ENCODE data around the gene SARM1.

The SARM1 gene

GRCh38 chr17:28379814-28380801, 8.6 kb downstream of the SARM1 start:
- no peaks in the 10 kb centered on the region for H3F3A ChIP-seq (ENCODE audit: insufficient read depth, low read length)
- no peak overlapping the region for H2AFZ ChIP-seq (ENCODE audit: low read length)
- H3K4me2 ChIP-seq (ENCODE audit: low read depth, low read length): no peak overlapping the region
- TF ChIP-seq EZH2phosphoT487 (IDR thresholded peaks at IDR 0.05; ENCODE audit: low read length) (no peak), EZH2 (optimal IDR thresholded peaks at IDR 0.05; ENCODE audit: low read depth, low read length) (no peak), CTCF (IDR thresholded peaks at IDR 0.05; ENCODE audit: low read length) (no peak)
- no peak for DNase-seq
- H3K9me3 ChIP-seq (replicated peaks; ENCODE audit: insufficient read depth, low read length): no peaks in the 10 kb centered on the region
- H3K9ac ChIP-seq (ENCODE audit: low read length): no peak overlapping the region
- H3K36me3 ChIP-seq (replicated peaks; ENCODE audit: insufficient read depth, low read length): no peaks in the 10 kb centered on the region
- no peak overlapping the region for H3K27ac ChIP-seq (ENCODE audit: low read length)
- H4K20me1 ChIP-seq (ENCODE audit: insufficient read depth, low read length): no peaks in the 10 kb centered on the region
- H3K79me2 ChIP-seq (ENCODE audit: low read length): no peaks in the 10 kb centered on the region
- no peak overlapping the region for H3K4me3 ChIP-seq (ENCODE audit: low read length)
- no peaks in the 10 kb centered on the region for H3K4me1 ChIP-seq (ENCODE audit: low read length)
- H3K27me3 ChIP-seq (replicated peaks; ENCODE audit: insufficient read depth, low read length): no peaks in the 10 kb centered on the region
- no peaks in the 10 kb centered on the region for H3K9me2 ChIP-seq (replicated peaks; ENCODE audit: insufficient read depth, low read length)

- Histone ChIP-seq H3K4me2 (ENCODE audit: low read depth, low read length) (no peak overlapping the region), H2AFZ (ENCODE audit: low read length) (no peak overlapping the region), H3K27ac (ENCODE audit: low read length) (no peak overlapping the region), H3F3A (ENCODE audit: insufficient read depth, low read length) (no peaks in the 10 kb centered on the region), H3K79me2 (ENCODE audit: low read length) (no peaks in the 10 kb centered on the region), H3K9me2 (replicated peaks; ENCODE audit: insufficient read depth, low read length) (no peaks in the 10 kb centered on the region), H3K9me3 (replicated peaks; ENCODE audit: insufficient read depth, low read length) (no peaks in the 10 kb centered on the region), H3K27me3 (replicated peaks; ENCODE audit: insufficient read depth, low read length) (no peaks in the 10 kb centered on the region), H3K36me3 (replicated peaks; ENCODE audit: insufficient read depth, low read length) (no peaks in the 10 kb centered on the region), H3K4me1 (ENCODE audit: low read length) (no peaks in the 10 kb centered on the region), H3K9ac (ENCODE audit: low read length) (no peak overlapping the region), H4K20me1 (ENCODE audit: insufficient read depth, low read length) (no peaks in the 10 kb centered on the region), H3K4me3 (ENCODE audit: low read length) (no peak overlapping the region)
- TF ChIP-seq EZH2phosphoT487 (IDR thresholded peaks at IDR 0.05; ENCODE audit: low read length): no peak
- no peak for TF ChIP-seq EZH2 (optimal IDR thresholded peaks at IDR 0.05; ENCODE audit: low read depth, low read length)
- 0 out of 2 replicates have a peak, but pooled peaks have one; percentile 4 for TF ChIP-seq CTCF (IDR thresholded peaks at IDR 0.05; ENCODE audit: low read length)
- no peak for DNase-seq
These were observed 9.8 kb downstream of the SARM1 start for GRCh38 chr17:28381141-28381825.

GRCh38 chr17:28384281-28385036, 13.0 kb downstream of the SARM1 start:
- Histone ChIP-seq H3K79me2 (ENCODE audit: low read length) (no peaks in the 10 kb centered on the region), H4K20me1 (ENCODE audit: insufficient read depth, low read length) (no peaks in the 10 kb centered on the region), H3K4me2 (ENCODE audit: low read depth, low read length) (peak overlapping the region; percentile 85), H3K9me2 (replicated peaks; ENCODE audit: insufficient read depth, low read length) (no peaks in the 10 kb centered on the region), H3K27ac (ENCODE audit: low read length) (no peak overlapping the region), H3K36me3 (replicated peaks; ENCODE audit: insufficient read depth, low read length) (no peaks in the 10 kb centered on the region), H3K27me3 (replicated peaks; ENCODE audit: insufficient read depth, low read length) (no peaks in the 10 kb centered on the region), H3K4me1 (ENCODE audit: low read length) (no peaks in the 10 kb centered on the region), H3K9me3 (replicated peaks; ENCODE audit: insufficient read depth, low read length) (no peaks in the 10 kb centered on the region), H2AFZ (ENCODE audit: low read length) (peak overlapping the region; percentile 87), H3K4me3 (ENCODE audit: low read length) (peak overlapping the region; percentile 64), H3F3A (ENCODE audit: insufficient read depth, low read length) (no peaks in the 10 kb centered on the region), H3K9ac (ENCODE audit: low read length) (peak overlapping the region; percentile 47; the same call in 1 of the 2 replicates)
- peak; percentile 35 for DNase-seq
- no peak for TF ChIP-seq EZH2 (optimal IDR thresholded peaks at IDR 0.05; ENCODE audit: low read depth, low read length)
- TF ChIP-seq CTCF (IDR thresholded peaks at IDR 0.05; ENCODE audit: low read length): no peak
- TF ChIP-seq EZH2phosphoT487 (IDR thresholded peaks at IDR 0.05; ENCODE audit: low read length): no peak
